HL-60 (cell line): ENCODE data around the gene OSBPL3.

Source experiments
- DNase-seq, 2 experiments: peaks; one replicate each; pipeline ENCODE4 v3.0.0-alpha.2; 2010 to 2020; ENCODE audit warnings: low read depth in 1 of 2, low spot score in 1 of 2
- H3K27ac ChIP-seq: fragments of 250-450 bp; sonication (Bioruptor Pico); replicated peaks from 2 replicates; pipeline ENCODE4 v1.5.1; 2020; ENCODE audit warnings: mild to moderate bottlenecking, moderate library complexity
- H3K27me3 ChIP-seq: fragments of 250-450 bp; sonication (Bioruptor Pico); 2 replicates; pipeline ENCODE4 v1.5.1; 2021; ENCODE audit warnings: mild to moderate bottlenecking, moderate library complexity; ENCODE audit not compliant: insufficient read depth, poor library complexity, severe bottlenecking
- H3K4me3 ChIP-seq: replicated peaks from 2 replicates; pipeline ENCODE4 v1.5.1; 2011; ENCODE audit warnings: mild to moderate bottlenecking, control low read depth, low read length; ENCODE audit not compliant: insufficient read depth
- CTCF ChIP-seq: IDR thresholded peaks from one replicate; pipeline ENCODE4 v1.5.1; 2011; ENCODE audit warnings: low read length, control low read depth, inconsistent platforms; ENCODE audit not compliant: insufficient read depth
- GABPA ChIP-seq: IDR thresholded peaks from 2 replicates; pipeline ENCODE4 v1.6.1; 2012; ENCODE audit warnings: low read depth
- POLR2AphosphoS5 ChIP-seq: IDR thresholded peaks from 2 replicates; pipeline ENCODE4 v1.6.1; 2012; ENCODE audit warnings: low read depth
- REST ChIP-seq: IDR thresholded peaks from 2 replicates; pipeline ENCODE4 v1.6.1; 2012; ENCODE audit warnings: low read depth; ENCODE audit not compliant: insufficient replicate concordance
- SPI1 ChIP-seq: IDR thresholded peaks from 2 replicates; pipeline ENCODE4 v1.6.1; 2012; ENCODE audit warnings: low read depth, mild to moderate bottlenecking, borderline replicate concordance

OSBPL3 gene

GRCh38 chr7:24981171-24981951, 1.4 kb upstream of the OSBPL3 start:
- H3K4me3 ChIP-seq = peak overlapping the region; percentile 80
- peaks cover 15% of the 10 kb centered on the region for H3K27me3 ChIP-seq
- peak in 1 of 2 experiments; percentile 9 for DNase-seq
- no peak for TF ChIP-seq SPI1
- no peak overlapping the region for H3K27ac ChIP-seq

- peak in 1 of 2 experiments; percentile 33 for DNase-seq
- TF ChIP-seq POLR2AphosphoS5 (no peak), GABPA (no peak), REST (no peak), CTCF (no peak), SPI1 (no peak)
- H3K27ac ChIP-seq = peak overlapping the region; percentile 61
Observed at GRCh38 chr7:24980534-24981170, 674 bp upstream of the OSBPL3 start.

GRCh38 chr7:24979470-24979862, 512 bp downstream of the OSBPL3 start:
- H3K4me3 ChIP-seq = peak overlapping the region; percentile 80
- peak; percentile 32 to 65 for DNase-seq
- peak overlapping the region; percentile 39 for H3K27ac ChIP-seq
- TF ChIP-seq CTCF (no peak), POLR2AphosphoS5 (no peak), REST (peak; percentile 16), GABPA (0 out of 2 replicates have a peak, but pooled peaks have one; percentile 5)
- peaks cover 15% of the 10 kb centered on the region for H3K27me3 ChIP-seq

More at GRCh38 chr7:24980534-24981170, 674 bp upstream of the OSBPL3 start:
- Histone ChIP-seq H3K4me3 (peak overlapping the region; percentile 80), H3K27me3 (peaks cover 15% of the 10 kb centered on the region)

GRCh38 chr7:24978843-24979469, 1.0 kb downstream of the OSBPL3 start:
- no peak for DNase-seq
- TF ChIP-seq SPI1 (no peak), POLR2AphosphoS5 (no peak), CTCF (no peak), REST (no peak), GABPA (no peak)
- H3K27me3 ChIP-seq = peaks cover 15% of the 10 kb centered on the region
- peak overlapping the region; percentile 80 for H3K4me3 ChIP-seq
- no peak overlapping the region for H3K27ac ChIP-seq
